Omental fat pad (tissue), 4 donors: ENCODE data around the gene MS4A15. TPM values are rescaled to one million over a fixed set of nuclear protein-coding genes. Genes with fewer than 3 reads are reported as not detected.

ENCODE experiments used
- ATAC-seq: fragments of 150-250 bp; one replicate; pipeline ENCODE4 v1.9.1; 2016; ENCODE audit warnings: mild to moderate bottlenecking, moderate library complexity; ENCODE audit not compliant: low FRiP score
- DNase-seq: peaks from one replicate; pipeline ENCODE4 v3.0.0-alpha.2; 2019; ENCODE audit warnings: low spot score
- total RNA-seq, 4 donors: library from RNA; depleted of rRNA; stranded (reverse); fragments of >200 nt; gene quantifications; one replicate each; pipeline ENCODE4 v1.1.0, GENCODE V29; 2016
- TF ChIP-seq, protein P1 (sequence below), 3 donors: fragments of 450-650 bp; IDR thresholded peaks; one replicate each; pipeline ENCODE4 v1.5.1; 2016 to 2017; ENCODE audit warnings: antibody characterized with exemption in 3 of 3, mild to moderate bottlenecking in 3 of 3, moderate library complexity in 2 of 3

MS4A15 gene
- total RNA-seq, 4 donors from 2014 or later: not detected

DNA sequence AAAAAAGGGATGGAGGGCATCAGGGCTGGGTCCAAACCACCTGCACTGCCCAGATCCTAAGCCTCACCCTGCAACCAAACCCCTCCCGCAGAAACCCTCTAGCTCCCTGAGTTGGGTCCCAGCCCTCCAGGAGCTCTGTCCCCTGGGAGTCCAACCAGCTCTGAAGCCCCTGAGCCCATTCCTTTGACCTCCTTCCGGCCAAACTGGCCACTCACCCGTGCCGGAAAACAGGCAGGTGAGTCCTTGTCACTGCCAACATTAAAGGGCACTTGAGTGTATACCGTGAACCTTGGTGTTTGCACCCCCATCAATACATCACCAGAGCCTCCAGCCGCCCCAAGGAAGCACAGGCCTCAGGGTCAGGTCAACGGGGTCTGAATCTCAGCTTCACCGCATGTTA is 11.5 kb downstream of the MS4A15 start:
- no peak for ATAC-seq
- no peak for DNase-seq
- TF ChIP-seq, protein P1, sequence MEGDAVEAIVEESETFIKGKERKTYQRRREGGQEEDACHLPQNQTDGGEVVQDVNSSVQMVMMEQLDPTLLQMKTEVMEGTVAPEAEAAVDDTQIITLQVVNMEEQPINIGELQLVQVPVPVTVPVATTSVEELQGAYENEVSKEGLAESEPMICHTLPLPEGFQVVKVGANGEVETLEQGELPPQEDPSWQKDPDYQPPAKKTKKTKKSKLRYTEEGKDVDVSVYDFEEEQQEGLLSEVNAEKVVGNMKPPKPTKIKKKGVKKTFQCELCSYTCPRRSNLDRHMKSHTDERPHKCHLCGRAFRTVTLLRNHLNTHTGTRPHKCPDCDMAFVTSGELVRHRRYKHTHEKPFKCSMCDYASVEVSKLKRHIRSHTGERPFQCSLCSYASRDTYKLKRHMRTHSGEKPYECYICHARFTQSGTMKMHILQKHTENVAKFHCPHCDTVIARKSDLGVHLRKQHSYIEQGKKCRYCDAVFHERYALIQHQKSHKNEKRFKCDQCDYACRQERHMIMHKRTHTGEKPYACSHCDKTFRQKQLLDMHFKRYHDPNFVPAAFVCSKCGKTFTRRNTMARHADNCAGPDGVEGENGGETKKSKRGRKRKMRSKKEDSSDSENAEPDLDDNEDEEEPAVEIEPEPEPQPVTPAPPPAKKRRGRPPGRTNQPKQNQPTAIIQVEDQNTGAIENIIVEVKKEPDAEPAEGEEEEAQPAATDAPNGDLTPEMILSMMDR (IDR thresholded peaks at IDR 0.05): no peak

DNA sequence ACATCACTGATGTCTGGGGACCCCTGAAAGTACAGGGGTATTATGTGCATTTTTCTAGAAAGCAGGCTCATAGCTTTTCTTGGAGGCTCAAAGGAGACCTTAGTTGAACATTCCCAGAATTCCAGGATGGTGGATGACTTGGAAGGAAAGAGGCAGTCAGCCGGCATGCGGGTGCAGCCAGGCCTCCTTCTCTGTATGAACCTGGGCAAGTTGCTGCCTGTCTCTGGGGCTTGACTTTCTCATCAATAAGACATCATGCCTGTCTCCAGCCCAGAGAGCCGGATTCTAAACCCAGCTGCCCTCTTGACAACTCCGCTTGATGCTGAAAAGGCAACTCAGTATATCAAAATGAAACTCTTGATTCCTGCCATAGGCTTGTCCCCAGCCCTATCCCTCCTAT is 12.6 kb downstream of the MS4A15 start:
- no peak for ATAC-seq
- TF ChIP-seq, protein P1 (IDR thresholded peaks at IDR 0.05): no peak
- DNase-seq: no peak

GRCh38 chr11:60769811-60770210 is 13.1 kb downstream of the MS4A15 start:
- TF ChIP-seq, protein P1 (IDR thresholded peaks at IDR 0.05): no peak
- ATAC-seq (no peak), DNase-seq (no peak)

GRCh38 chr11:60771146-60771545 is 14.5 kb downstream of the MS4A15 start:
- DNase-seq (no peak), ATAC-seq (no peak)
- TF ChIP-seq, protein P1 (IDR thresholded peaks at IDR 0.05): no peak

DNA sequence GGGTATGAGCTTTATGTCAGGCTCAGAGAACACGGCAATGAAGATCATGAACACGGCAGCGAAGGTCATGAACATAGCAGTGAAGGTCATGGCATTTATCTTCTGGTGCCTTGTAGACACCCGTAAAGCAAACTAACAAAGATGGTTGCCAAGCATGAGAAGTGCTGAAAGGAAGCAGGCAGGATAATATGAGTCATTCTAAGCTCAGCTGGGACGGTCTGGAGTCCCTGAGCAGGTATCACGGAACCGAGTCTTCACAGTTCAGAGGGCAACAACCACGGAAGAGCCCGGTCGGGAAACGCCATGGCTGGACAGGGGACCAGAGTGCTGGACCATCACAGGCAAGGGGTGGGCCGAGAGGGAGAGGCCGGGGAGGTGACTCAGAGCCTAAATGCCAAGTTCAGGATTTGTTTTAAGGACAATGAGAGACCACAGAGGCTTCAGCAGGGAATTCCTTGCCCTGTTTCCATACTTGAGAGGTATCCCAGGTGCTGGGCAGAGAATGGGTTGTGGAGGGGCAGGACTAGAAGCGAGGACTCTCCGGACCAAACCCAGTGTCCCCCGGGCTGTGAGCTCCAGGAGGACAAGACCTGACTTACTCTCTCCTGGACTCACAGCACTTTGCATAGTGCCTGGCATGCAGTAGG is 15.3 kb downstream of the MS4A15 start:
- TF ChIP-seq, protein P1 (IDR thresholded peaks at IDR 0.05): no peak
- DNase-seq (no peak), ATAC-seq (no peak)

DNA sequence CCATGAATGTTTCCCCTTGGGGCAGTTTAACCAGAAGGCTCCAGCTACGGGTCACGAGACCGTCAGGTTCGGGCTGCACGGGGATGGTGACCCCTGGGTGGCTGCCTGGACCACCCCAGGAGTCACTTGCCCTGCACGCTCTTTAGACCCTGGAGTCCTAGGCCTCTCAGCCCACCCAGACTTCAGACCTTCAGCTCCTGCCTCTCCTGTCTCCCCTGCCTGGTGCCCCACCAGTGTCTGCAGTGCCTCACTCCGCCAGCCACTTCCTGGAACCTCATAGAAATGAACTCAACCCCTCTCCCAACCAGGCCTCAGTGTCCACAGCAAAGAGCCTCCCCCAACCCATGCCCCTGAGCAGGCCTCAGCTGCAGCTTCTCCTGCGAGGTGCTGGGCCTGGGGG is 16.0 kb downstream of the MS4A15 start:
- TF ChIP-seq, protein P1 (IDR thresholded peaks at IDR 0.05): no peak
- DNase-seq: no peak
- no peak for ATAC-seq

- no peak for ATAC-seq
- TF ChIP-seq, protein P1 (IDR thresholded peaks at IDR 0.05): no peak
- no peak for DNase-seq
These were observed 18.1 kb downstream of the MS4A15 start for GRCh38 chr11:60774726-60775125.
